ENCODE data around the gene TRMT10C.

Gene TRMT10C
- long read RNA-seq, transcript TRMT10C-201 (2 exons, 1,819 nt), result major isoform, 73 of 77 reads
- long read RNA-seq, partial matches to known transcripts, result 0 of 77 reads
- long read RNA-seq, other reads (novel, unspliced or antisense), result 2 of 77 reads

DNA sequence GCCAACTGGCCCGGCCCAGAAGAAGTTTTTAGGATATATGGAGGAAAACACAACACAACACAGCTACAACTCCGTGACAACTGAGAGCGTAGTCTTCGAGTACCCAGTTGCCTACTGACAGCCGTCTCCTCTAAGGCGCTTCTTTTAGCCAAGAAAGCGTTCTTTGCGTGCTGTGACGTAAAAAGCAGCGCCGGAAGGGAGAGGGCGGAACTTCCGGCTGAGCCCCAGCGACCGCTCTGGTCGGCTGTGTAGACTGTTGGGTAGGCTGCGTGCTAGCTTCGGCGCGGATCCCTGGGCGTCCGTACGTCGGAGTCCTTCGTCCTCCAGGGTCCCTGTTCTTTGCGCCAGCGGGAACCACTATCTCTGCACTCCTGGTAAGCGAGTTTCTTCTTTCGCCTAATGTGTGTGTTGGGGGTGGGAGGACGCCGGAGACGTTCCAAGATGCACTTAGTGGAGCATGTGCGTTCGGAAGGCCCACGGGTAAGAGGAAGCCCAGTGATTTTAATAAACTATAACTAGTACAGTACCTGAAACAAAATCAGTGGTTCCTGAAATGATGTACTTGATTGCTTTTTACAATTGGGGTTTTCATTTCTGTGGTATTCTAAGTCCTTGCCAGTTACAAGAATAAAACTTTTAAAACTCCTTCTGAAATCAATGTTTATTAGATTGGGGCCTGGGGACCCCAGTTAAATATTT, at the start of gene TRMT10C:
TSS of gene TRMT10C (plus strand) at position 239 of the 699 bp plus-strand sequence. CDS start 2,914 bp downstream, outside the sequence.
- Histone ChIP-seq H3K27ac (replicated peaks) (peak within 1 kb of the TSS; percentile 83), H3K27me3 (ENCODE audit: insufficient read depth, poor library complexity, severe bottlenecking) (no peaks in the 10 kb centered on the region), H3K4me3 (replicated peaks; ENCODE audit: insufficient read depth, low read length) (peak within 1 kb of the TSS; percentile 93)
- DNase-seq (ENCODE audit: low read depth in 1 of 2, low spot score in 1 of 2), result peak; percentile 80 to 94
- TF ChIP-seq REST (IDR thresholded peaks at IDR 0.05; ENCODE audit: insufficient replicate concordance, low read depth) (peak; percentile 59), POLR2AphosphoS5 (IDR thresholded peaks at IDR 0.05; ENCODE audit: low read depth) (no peak; the same call in none of the 2 replicates), SPI1 (IDR thresholded peaks at IDR 0.05; ENCODE audit: borderline replicate concordance, low read depth) (peak; percentile 7; the same call in 1 of the 2 replicates), GABPA (IDR thresholded peaks at IDR 0.05; ENCODE audit: low read depth) (peak; percentile 99)

DNA sequence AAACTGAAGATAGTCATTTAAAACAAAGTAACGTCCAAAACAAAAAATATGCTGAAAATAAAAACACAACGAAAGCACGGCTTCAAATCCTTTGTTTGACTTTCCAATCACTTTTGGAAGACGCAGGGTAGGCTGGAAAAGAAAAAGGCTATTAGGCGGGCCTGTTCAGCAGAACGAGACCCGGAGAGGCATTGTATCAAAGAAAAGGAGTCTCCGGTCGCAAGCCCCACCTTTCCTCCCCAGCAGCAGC, 49.3 kb upstream of the TRMT10C start:
- peak overlapping the region; percentile 86 for H3K27ac ChIP-seq (replicated peaks)
- peak overlapping the region; percentile 66 for H3K4me3 ChIP-seq (replicated peaks; ENCODE audit: insufficient read depth, low read length)
- no peaks in the 10 kb centered on the region for H3K27me3 ChIP-seq (ENCODE audit: insufficient read depth, poor library complexity, severe bottlenecking)
- TF ChIP-seq, protein P1, sequence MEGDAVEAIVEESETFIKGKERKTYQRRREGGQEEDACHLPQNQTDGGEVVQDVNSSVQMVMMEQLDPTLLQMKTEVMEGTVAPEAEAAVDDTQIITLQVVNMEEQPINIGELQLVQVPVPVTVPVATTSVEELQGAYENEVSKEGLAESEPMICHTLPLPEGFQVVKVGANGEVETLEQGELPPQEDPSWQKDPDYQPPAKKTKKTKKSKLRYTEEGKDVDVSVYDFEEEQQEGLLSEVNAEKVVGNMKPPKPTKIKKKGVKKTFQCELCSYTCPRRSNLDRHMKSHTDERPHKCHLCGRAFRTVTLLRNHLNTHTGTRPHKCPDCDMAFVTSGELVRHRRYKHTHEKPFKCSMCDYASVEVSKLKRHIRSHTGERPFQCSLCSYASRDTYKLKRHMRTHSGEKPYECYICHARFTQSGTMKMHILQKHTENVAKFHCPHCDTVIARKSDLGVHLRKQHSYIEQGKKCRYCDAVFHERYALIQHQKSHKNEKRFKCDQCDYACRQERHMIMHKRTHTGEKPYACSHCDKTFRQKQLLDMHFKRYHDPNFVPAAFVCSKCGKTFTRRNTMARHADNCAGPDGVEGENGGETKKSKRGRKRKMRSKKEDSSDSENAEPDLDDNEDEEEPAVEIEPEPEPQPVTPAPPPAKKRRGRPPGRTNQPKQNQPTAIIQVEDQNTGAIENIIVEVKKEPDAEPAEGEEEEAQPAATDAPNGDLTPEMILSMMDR (IDR thresholded peaks at IDR 0.05; ENCODE audit: insufficient read depth, low read length), result no peak
- no peak for TF ChIP-seq POLR2AphosphoS5 (IDR thresholded peaks at IDR 0.05; ENCODE audit: low read depth)
- no peak for TF ChIP-seq GABPA (IDR thresholded peaks at IDR 0.05; ENCODE audit: low read depth)
- TF ChIP-seq REST (IDR thresholded peaks at IDR 0.05; ENCODE audit: insufficient replicate concordance, low read depth), result no peak
- TF ChIP-seq SPI1 (IDR thresholded peaks at IDR 0.05; ENCODE audit: borderline replicate concordance, low read depth), result no peak
- no peak for DNase-seq (ENCODE audit: low read depth in 1 of 2, low spot score in 1 of 2)

DNA sequence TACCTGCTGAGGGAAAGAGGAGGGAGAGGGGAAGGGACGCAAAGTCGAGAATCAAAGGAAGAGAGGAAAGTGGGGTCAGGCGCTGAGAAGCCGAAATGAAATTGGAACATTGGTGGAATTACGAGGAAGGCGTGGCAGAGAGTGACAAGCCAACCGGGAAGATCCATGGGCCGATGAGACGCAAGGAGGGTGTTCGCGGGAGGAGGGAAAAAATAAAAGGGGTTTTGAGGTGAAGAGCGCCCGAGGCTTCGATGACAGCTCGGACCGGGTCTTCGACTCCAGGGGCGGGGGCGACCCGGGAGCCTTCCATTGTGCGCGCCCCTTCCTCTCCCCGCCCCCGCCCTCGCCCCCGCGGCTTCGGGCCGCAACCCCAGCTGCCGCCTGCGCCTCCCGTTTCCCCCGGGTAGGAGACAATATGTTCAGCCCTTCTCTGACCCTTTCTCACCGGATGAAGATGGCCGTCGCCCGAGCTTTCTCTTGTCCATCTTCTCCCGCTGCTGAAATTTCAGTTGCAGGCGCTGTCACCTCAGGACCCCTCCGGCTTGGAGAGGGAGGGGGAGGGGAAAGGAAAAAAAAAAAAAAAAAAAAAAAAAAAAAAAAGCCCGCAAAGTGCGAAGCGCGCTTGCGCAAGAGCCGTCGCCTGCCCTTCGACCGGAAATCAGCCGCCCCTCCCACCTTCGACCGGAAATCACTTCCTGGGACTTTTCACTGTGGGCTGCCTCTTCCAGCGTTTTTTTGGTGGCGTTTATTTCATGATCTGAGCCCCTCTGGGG, 48.8 kb upstream of the TRMT10C start, which contains the start of gene SENP7:
TSS of gene SENP7 (minus strand) at position 567 of the 773 bp plus-strand sequence. CDS start at position 485, 82 bp downstream.
- H3K27me3 ChIP-seq (ENCODE audit: insufficient read depth, poor library complexity, severe bottlenecking), result no peaks in the 10 kb centered on the region
- H3K4me3 ChIP-seq (replicated peaks; ENCODE audit: insufficient read depth, low read length), result peak within 1 kb of the TSS; percentile 66
- DNase-seq (ENCODE audit: low read depth in 1 of 2, low spot score in 1 of 2), result peak; percentile 46 to 78
- H3K27ac ChIP-seq (replicated peaks), result peak within 1 kb of the TSS; percentile 86
- TF ChIP-seq, protein P1 (IDR thresholded peaks at IDR 0.05; ENCODE audit: insufficient read depth, low read length), result no peak
- TF ChIP-seq GABPA (IDR thresholded peaks at IDR 0.05; ENCODE audit: low read depth) (peak; percentile 83), POLR2AphosphoS5 (IDR thresholded peaks at IDR 0.05; ENCODE audit: low read depth) (peak; percentile 30; the same call in 1 of the 2 replicates)

DNA sequence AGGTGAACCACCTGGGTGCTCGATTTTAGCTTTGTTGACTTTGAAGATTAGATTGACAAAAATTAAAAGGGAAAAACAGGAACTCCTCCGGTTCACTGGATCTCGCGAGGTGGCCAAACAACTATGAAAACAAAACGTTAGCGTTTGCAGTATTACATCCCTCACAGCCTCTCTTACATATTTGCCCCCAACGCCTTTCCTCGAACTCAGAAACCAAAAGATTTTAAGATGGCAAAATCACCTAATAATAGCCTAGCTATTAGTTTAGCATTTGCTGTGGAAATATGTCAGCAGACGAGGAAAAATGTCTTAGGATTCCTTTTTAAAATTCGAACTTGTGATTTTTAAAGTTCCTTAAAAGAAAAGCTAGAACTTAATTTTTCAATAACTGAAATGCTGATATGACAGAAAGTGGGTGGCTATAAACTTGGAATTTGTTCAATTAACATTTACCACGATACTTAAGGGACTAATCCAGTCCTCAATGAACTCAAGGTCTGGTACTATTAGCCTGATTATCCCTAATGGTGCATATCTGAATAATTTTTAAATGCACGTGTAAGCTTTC, 48.2 kb upstream of the TRMT10C start:
- peak overlapping the region; percentile 66 for H3K4me3 ChIP-seq (replicated peaks; ENCODE audit: insufficient read depth, low read length)
- TF ChIP-seq REST (IDR thresholded peaks at IDR 0.05; ENCODE audit: insufficient replicate concordance, low read depth) (peak; percentile 49), SPI1 (IDR thresholded peaks at IDR 0.05; ENCODE audit: borderline replicate concordance, low read depth) (peak; percentile 86), POLR2AphosphoS5 (IDR thresholded peaks at IDR 0.05; ENCODE audit: low read depth) (no peak)
- no peak for DNase-seq (ENCODE audit: low read depth in 1 of 2, low spot score in 1 of 2)
- H3K27me3 ChIP-seq (ENCODE audit: insufficient read depth, poor library complexity, severe bottlenecking), result no peaks in the 10 kb centered on the region
- H3K27ac ChIP-seq (replicated peaks), result peak overlapping the region; percentile 86

Data from HL-60 (cell line).